Measurements from ENCODE around the gene NPHP1. TPM values are rescaled to one million over a fixed set of nuclear protein-coding genes. Genes with fewer than 3 reads are reported as not detected.

The NPHP1 gene
- total and polyA plus RNA-seq, 2 donors (not counting 3 experiments of a cell fraction or from before 2014, with no cell fraction given) = 2.3 to 5.9 TPM

DNA sequence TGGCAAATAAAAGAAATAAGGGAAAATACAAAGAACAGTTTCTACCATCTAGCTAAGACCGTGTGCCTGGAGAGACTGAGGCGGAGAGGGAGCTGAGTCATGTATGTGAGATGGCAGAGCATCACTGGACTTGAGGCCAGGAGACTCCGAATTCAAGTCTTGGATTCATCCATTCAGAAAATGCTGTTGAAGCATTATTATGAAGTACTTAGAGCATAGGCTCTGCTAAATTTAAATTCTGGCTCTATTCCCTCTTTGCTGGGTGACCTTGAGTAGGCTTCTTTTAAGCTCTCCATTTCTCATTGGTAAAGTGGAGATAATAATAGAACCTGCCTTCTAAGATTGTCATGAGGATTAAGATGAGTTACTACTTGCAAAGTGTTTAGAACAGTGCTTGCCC, 34.7 kb downstream of the NPHP1 start:
- Histone ChIP-seq H3K27me3 (ENCODE audit: control insufficient read depth in 2 of 2, insufficient read depth in 2 of 2, low read length in 2 of 2) (no peaks in the 10 kb centered on the region), H3K79me2 (ENCODE audit: control insufficient read depth, insufficient read depth, low read length) (no peaks in the 10 kb centered on the region), H3K4me3 (replicated peaks in 1 of 3; ENCODE audit: insufficient read depth in 1 of 3, low read depth in 1 of 3, low read length in 3 of 3) (no peak overlapping the region), H3K9me3 (replicated peaks; ENCODE audit: control insufficient read depth, insufficient read depth, low read length) (no peaks in the 10 kb centered on the region), H3K27ac (ENCODE audit: insufficient read depth, low read depth, low read length) (no peak overlapping the region), H3K9me1 (replicated peaks; ENCODE audit: control insufficient read depth, extremely low read depth, insufficient read depth, low read length) (no peaks in the 10 kb centered on the region), H2AFZ (ENCODE audit: low read depth, low read length) (no peak overlapping the region), H3K4me2 (ENCODE audit: insufficient read depth, low read length) (no peak overlapping the region), H3K4me1 (ENCODE audit: control insufficient read depth, extremely low read depth, insufficient read depth, low read length) (peaks cover 15% of the 10 kb centered on the region), H4K20me1 (replicated peaks; ENCODE audit: control insufficient read depth, extremely low read depth, insufficient read depth, low read length) (no peaks in the 10 kb centered on the region), H3K9ac (replicated peaks; ENCODE audit: extremely low read depth, insufficient read depth, low read length) (no peak overlapping the region), H3K36me3 (ENCODE audit: control insufficient read depth in 2 of 2, extremely low read depth in 1 of 2, insufficient read depth in 2 of 2, low read length in 2 of 2) (no peaks in the 10 kb centered on the region)
- CTCF ChIA-PET = interaction anchor here (0.9 to 1.6 kb wide), 2 partner anchors 8 to 13 kb away, joined by 3 to 4 read pairs; no protein-coding TSS in a partner anchor
- FAIRE-seq (no peak), DNase-seq (ENCODE audit: low read depth, low spot score) (no peak)
- POLR2A ChIA-PET = no interaction called here
- intact Hi-C loops (cut with micrococcal nuclease) = no loop called here
- dilution Hi-C loops (cut with MboI; ENCODE audit: extremely low pct_ligation_motif_present, low sequenced_read_pairs) = no loop called here
- TF ChIP-seq MYC (IDR thresholded peaks at IDR 0.05; ENCODE audit: low read depth, low read length) = no peak
- TF ChIP-seq FOS (IDR thresholded peaks at IDR 0.05; ENCODE audit: borderline replicate concordance, insufficient read depth, low read length) = no peak
- no peak for TF ChIP-seq POLR2A (IDR thresholded peaks at IDR 0.05; ENCODE audit: low read depth, low read length)
- TF ChIP-seq, protein P1, sequence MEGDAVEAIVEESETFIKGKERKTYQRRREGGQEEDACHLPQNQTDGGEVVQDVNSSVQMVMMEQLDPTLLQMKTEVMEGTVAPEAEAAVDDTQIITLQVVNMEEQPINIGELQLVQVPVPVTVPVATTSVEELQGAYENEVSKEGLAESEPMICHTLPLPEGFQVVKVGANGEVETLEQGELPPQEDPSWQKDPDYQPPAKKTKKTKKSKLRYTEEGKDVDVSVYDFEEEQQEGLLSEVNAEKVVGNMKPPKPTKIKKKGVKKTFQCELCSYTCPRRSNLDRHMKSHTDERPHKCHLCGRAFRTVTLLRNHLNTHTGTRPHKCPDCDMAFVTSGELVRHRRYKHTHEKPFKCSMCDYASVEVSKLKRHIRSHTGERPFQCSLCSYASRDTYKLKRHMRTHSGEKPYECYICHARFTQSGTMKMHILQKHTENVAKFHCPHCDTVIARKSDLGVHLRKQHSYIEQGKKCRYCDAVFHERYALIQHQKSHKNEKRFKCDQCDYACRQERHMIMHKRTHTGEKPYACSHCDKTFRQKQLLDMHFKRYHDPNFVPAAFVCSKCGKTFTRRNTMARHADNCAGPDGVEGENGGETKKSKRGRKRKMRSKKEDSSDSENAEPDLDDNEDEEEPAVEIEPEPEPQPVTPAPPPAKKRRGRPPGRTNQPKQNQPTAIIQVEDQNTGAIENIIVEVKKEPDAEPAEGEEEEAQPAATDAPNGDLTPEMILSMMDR (IDR thresholded peaks at IDR 0.05; ENCODE audit: extremely low read depth in 1 of 2, insufficient read depth in 1 of 2, low read depth in 1 of 2, low read length in 2 of 2) = no peak
- TF ChIP-seq, protein P2, sequence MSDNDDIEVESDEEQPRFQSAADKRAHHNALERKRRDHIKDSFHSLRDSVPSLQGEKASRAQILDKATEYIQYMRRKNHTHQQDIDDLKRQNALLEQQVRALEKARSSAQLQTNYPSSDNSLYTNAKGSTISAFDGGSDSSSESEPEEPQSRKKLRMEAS (IDR thresholded peaks at IDR 0.05; ENCODE audit: insufficient read depth, insufficient read length) = no peak
- no peak for TF ChIP-seq POLR2AphosphoS5 (IDR thresholded peaks at IDR 0.05; ENCODE audit: insufficient read depth, low read depth, low read length)
- no peak for TF ChIP-seq GATA2 (IDR thresholded peaks at IDR 0.05; ENCODE audit: insufficient read depth, insufficient read length, low read depth, low read length)
- TF ChIP-seq JUN (IDR thresholded peaks at IDR 0.05; ENCODE audit: borderline replicate concordance, insufficient read depth, insufficient read length, low read depth) = no peak
- TF ChIP-seq EZH2 (IDR thresholded peaks at IDR 0.05; ENCODE audit: borderline replicate concordance, low read depth, low read length, severe bottlenecking) = no peak
- BruUV-seq (replicated peaks) = no TSS peak
